Superior temporal gyrus (tissue), 1 donor: ENCODE data around the gene SLC2A13.
"Not testable (repeated sequence)": the region's sequence is repeated elsewhere in the genome, so short reads cannot be mapped to it uniquely, and the experiment has no call there.

Experiments used
- DNase-seq: peaks from one replicate; pipeline ENCODE4 v3.0.0-alpha.2; 2016; ENCODE audit errors: extremely low spot score

SLC2A13 gene

DNA sequence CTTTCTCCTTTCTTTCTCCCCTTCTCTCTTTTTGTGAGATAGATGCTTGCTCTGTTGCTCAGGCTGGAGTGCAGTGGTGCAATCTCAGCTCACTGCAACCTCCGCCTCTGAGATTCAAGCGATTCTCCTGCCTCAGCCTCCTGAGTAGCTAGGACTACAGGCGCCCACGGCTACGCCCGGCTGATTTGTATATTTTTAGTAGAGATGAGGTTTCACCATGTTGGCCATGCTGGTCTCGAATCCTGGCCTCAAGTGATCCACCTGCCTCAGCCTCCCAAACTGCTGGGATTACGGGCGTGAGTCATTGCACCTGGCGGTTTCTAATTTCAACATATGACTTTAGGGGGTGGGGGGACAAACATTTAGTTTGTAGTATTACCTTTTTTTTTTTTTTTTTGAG lies 293.4 kb downstream of the SLC2A13 start:
- DNase-seq = not testable (repeated sequence)

DNA sequence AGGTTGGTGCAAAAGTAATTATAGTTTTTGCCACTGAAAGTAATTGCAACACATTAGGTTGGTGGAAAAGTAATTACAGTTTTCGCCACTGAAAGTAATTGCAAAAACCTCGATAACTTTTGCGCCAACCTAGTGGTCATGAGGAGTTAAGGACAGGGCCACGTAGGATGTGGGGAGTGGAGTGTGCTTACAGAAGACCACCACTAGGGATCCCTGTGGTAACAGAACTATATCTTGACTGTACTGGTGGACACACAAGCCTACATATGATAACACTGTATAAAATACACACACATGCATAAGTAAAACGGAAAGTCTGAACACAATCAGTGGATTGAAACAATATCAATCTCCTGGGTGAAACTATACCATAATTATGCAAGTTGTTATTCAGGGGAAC lies 298.8 kb downstream of the SLC2A13 start:
- DNase-seq = no peak

DNA sequence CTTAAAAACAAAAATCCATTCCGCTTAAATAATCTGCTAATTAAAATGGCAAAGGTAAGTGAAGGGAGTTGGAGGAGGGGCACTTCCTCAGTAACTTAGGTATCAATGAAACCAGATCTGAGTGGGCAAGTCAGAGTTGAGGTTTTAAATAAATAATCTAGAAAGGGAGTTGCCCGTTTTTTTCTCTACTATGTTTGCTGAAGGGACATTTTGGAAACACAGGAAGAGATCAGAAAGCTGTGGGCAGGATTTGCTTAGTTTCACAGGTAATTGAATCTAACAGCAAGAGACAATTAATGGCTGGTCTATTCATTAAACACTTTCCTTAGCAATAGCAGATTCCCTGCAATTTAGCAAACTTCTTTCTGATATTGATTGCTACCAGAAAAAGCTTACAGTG lies 300.2 kb downstream of the SLC2A13 start:
- DNase-seq = no peak

DNA sequence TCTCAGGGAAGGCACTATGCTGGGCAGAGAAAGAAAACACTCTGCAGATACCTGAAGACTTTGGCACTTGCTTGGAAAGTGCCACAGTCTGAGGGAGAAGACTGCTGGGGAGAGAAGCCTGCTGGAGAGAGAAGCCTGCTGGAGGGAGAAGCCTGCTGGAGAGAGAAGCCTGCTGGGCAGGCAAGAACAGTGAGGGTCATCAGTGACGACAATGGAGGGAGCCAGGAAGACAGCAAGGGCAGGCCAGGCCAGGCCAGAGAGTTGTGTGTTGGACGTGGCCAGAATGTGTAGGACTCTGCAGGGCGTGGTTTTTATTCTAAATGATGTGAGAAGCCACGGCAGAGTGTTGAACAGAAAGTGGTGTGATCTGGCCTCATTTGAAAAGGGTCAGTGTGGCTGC lies 301.0 kb downstream of the SLC2A13 start:
- DNase-seq = no peak

DNA sequence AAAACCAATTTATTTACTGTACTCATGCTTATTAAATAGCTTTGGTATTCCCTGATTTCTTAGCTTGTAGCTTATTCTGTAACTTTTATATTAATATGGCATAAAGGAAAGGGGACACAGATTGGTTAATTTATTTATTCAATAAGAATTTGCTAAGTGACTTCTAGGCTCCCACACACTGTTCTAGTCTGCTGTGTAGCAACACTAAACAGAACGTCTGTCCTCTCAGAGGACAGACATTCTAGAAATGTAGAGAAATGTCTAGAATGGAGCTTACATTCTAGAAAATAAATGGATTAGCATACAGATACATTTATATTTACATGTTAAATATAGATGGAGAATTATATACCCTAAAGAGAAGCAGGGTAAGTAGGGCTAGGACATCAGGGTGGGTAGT lies 301.4 kb downstream of the SLC2A13 start:
- DNase-seq = no peak

DNA sequence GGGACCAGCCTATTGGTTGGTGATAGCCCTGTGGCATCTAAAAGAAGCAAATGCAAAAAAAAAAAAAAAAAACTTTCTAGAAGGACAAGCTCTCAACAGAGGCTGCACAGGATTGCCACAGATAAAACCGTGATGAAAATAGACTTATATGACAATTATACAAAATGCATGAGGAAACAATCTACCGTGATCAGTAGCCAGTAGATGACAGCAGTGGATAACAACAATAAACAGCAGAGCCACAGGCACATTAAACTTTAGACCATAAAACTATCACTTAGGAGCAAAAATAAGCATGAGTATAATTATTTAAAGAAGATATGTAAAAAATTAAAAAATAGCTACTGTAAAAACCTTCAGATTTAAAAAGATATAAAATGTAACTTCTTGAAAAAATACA lies 302.7 kb downstream of the SLC2A13 start:
- DNase-seq = no peak

DNA sequence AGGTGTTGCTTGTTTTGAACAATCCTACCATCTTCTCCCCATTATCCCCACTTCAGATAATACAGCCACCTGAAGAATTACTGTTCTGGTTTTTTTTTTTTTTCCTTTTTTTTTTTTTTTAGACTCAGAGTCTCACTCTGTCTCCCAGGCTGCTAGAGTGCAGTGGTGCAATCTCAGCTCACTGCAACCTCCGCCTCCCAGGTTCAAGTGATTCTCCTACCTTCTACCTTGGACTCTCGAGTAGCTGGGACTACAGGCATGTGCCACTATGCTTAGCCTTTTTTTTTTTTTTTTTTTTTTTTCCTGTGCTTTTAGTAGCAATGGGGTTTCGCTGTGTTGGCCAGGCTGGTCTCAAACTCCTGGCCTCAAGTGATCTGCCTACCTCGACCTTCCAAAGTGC lies 306.9 kb downstream of the SLC2A13 start:
- no peak for DNase-seq

DNA sequence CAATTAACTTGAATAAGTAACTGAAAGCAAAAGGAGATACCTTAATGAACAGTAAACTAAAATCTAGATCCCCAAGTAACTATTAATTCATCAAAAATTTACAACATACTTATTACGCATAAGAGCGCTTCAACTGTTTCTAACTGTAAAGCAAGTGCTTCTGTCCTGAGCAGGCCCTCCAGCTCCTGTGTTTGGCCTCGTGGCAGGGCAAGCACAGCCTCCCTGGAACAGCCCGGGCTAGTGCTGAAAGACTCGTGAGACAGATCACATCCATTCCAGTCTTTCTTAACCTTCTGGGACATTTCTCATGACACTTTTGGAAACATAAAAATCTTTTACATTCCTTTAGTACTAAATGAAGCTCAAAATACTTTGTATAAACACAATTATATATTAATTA lies 307.5 kb downstream of the SLC2A13 start:
- DNase-seq = no peak

DNA sequence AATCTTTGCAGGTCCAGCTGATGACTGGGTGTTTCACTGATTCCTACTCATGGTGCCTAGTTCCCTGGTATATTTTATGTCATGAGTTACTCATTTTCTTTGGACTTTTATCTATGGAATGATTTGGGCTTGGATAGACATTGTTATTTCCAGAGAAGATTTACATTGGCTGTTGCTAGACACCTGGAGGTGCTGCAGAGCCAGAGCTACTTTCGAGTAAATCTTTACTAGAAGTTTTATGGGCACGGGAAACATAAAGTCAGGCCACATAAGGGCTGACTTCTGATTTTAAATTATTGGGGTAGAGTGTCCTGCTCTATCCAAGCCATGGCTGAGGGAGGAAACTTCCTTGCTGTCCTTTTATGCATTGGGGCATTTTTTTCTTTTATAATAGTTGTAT lies 310.4 kb downstream of the SLC2A13 start:
- DNase-seq = no peak

DNA sequence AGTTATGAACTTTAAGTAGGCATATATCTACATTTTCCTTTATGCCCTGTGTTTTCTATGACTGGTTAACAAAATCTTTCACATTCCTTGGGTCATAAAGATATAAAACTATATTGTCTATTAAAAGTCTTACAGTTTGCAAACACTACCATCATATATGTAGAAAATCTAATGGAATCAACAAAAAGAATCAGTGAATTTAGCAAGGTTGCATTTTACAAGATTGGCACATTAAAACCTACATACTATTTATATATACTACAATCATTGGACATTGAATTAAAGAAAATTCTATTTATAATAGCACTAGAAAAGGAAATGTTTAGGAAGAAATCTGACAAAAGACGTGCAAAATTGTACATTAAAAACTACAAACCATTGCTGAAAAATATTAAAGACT lies 312.9 kb downstream of the SLC2A13 start:
- DNase-seq = no peak

DNA sequence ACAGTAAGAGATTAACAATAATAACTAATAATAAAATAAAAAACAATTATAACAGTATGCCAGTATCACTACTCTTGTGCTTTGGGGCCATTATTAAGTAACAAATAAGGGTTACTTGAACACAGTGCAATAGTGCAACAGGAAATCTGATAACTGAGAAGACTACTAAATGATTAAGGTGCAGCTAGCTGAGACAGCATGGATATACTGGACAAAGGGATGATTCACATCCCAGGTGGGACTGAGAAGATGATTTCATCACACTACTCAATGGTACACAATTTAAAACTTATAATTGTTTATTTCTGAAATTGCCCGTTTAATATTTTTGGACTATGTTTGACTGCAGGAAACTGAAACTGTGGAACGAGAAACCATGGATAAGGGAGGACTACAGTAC lies 317.6 kb downstream of the SLC2A13 start:
- no peak for DNase-seq

GRCh38 chr12:39785814-39786213 lies 320.1 kb downstream of the SLC2A13 start:
- not testable (repeated sequence) for DNase-seq

GRCh38 chr12:39782026-39782545 lies 323.8 kb downstream of the SLC2A13 start:
- peak; percentile 8 for DNase-seq

GRCh38 chr12:39780913-39781446 lies 324.9 kb downstream of the SLC2A13 start:
- no peak for DNase-seq

GRCh38 chr12:39780411-39780912 lies 325.4 kb downstream of the SLC2A13 start:
- no peak for DNase-seq

DNA sequence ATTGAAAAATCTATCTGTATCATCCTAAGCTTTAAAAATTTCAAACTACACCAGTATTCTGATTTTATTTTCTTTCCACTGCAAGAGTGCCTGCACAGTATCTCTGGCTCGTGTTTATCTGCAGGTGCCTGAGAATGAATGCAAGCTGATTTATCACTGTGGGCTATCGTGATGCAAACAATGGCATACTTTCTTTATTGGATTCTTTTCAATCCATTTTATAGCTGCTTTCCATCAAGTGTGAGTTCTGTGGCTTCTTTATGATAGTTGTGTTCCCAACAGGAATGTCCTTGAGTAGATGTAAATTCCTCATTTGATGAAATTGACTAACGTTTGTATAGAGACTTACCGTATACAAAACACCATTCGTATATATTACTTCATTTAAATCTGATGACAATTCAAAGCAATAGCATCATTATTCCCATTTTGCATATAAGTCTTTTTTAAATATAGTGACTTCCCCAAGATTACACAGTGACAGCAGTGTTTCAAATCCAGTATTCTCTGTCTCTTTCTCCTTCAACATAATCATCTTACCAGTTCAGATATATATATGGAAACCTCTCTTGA lies 326.0 kb downstream of the SLC2A13 start:
- DNase-seq = no peak

GRCh38 chr12:39777465-39777864 lies 328.4 kb downstream of the SLC2A13 start:
- DNase-seq = no peak

DNA sequence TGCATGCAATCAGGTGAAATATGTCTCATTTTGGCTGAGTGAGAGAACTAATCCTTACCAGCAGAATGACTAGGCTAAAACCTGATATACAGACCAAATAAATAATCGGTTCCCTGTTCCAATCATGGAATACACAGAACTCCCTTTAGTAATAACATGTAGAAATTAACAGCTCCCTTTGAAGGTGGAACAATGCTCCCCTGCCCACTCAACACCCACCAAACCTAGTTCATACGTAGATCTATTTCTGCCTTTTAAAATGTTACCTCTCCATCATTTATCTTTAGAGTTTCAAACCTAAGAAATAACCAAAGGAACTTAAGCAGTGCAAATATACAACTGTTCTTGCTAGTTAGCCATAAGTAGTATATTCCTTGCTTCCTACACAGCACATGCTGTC lies 332.6 kb downstream of the SLC2A13 start:
- DNase-seq = no peak

GRCh38 chr12:39772821-39773259 lies 333.0 kb downstream of the SLC2A13 start:
- no peak for DNase-seq

- DNase-seq = no peak
Measured at GRCh38 chr12:39771456-39771855, 334.4 kb downstream of the SLC2A13 start.

DNA sequence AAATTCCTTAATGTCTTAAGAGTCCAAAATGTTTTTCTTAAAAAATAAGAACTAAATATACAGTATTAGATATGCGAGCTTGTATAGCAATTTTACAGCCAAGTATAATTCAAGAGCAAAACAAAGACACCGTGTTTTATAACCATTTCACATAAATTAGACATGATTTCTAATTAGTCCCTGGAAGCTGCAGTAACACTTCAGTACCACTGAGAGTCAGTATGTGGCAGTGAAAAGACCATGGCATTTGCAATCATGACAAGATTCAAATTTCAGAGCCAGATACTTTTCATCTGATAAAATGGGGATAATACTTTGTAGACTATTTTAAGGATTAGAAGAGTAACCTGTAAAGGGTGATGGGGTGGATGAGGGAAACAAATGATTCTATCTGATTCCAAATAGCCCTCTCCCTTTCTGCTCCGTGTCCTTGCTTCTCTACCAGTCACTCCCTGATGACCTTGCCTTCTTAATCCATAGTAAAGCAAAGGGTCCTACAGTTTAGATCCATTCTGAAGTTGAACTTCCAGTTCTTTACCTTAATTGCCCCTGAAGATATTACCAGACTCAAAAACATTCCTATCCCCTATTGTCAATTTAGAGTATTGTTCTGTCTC lies 340.8 kb downstream of the SLC2A13 start:
- DNase-seq = peak; percentile 71

GRCh38 chr12:39763890-39764169 lies 342.1 kb downstream of the SLC2A13 start:
- DNase-seq = no peak

GRCh38 chr12:39763071-39763889 lies 342.6 kb downstream of the SLC2A13 start:
- no peak for DNase-seq
